IPS-NIHi7 (cell line): ENCODE data around the gene PPP2R1B.
A peak's percentile ranks its signal among the peaks of the same experiment; 100 is the strongest.
"Not testable (repeated sequence)": the region's sequence is repeated elsewhere in the genome, so short reads cannot be mapped to it uniquely, and the experiment has no call there.

Experiments used
- DNase-seq: peaks from one replicate; pipeline ENCODE4 v3.0.0; 2012; ENCODE audit warnings: mixed read lengths; ENCODE audit errors: extremely low spot score

PPP2R1B gene

DNA sequence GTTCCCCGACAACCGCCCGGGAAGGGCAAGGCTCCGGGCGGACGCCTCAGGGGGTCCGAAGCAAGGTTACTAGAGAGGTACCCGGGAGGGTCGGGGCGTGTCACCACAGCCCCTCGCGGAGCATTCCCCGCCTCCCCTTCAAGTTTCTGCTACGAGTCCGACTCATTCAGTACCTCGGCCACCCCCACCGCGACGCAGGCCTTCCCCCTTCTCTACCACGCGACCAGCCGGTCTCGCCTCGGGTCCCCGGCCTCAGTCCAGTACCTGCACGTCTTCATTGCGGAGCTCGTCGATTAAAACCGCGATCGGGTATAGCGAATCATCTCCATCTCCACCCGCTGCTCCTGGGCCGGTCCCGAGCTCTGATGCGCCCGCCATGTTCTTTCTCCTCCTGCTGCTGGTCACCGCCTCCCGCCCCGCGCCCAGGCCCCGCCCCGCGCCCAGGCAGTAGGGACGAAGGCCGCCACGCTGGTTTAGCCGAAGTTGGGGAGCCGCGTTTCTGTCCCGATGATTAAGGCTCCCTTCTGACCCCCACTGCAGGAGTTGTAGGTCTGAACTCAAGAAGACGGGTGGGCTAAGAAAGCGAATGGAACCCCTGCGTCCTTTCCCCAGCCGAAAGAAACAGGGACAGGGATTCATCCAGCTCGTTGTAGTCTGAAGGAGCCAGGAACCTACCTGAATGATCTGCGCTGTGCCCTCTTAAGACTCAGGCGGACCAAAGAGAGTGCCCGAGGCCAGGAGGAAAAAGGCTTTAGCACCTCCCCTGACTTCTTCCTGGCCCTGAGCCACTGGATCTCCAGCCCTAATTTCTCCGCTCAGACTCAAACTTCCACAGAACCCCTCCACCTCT, at the start of gene PPP2R1B:
PPP2R1B (minus strand) TSS at position 406 of the 850 bp plus-strand sequence; CDS start at position 378, 28 bp downstream.
- DNase-seq, result peak; percentile 97

GRCh38 chr11:111815489-111815888, 49.3 kb upstream of the PPP2R1B start:
- DNase-seq, result no peak

- no peak for DNase-seq
Observed at GRCh38 chr11:111814557-111815320, 48.5 kb upstream of the PPP2R1B start.

- no peak for DNase-seq
Observed at GRCh38 chr11:111814106-111814505, 47.9 kb upstream of the PPP2R1B start.

GRCh38 chr11:111812211-111812610, 46.0 kb upstream of the PPP2R1B start:
- DNase-seq, result no peak

GRCh38 chr11:111811445-111811844, 45.3 kb upstream of the PPP2R1B start:
- DNase-seq, result no peak

DNA sequence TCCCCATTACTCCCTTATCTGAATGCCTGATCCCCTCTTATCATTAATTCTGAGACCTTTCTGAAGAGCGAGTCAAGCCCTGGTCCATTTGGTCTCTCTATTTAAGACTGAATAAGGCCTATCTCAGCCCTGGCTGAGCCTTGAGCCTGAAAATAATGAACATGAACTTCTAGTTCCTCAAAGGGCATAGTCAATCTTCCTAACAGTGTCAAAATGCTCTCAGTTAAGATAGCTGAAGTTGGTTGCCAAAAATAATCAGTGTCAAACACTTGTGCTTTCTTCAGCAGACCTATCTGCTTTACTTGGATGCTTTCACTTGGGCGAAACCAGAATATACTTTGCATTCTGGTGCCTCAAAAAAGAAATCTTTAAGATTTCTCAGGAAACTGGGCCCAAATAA, 42.6 kb upstream of the PPP2R1B start:
- no peak for DNase-seq

DNA sequence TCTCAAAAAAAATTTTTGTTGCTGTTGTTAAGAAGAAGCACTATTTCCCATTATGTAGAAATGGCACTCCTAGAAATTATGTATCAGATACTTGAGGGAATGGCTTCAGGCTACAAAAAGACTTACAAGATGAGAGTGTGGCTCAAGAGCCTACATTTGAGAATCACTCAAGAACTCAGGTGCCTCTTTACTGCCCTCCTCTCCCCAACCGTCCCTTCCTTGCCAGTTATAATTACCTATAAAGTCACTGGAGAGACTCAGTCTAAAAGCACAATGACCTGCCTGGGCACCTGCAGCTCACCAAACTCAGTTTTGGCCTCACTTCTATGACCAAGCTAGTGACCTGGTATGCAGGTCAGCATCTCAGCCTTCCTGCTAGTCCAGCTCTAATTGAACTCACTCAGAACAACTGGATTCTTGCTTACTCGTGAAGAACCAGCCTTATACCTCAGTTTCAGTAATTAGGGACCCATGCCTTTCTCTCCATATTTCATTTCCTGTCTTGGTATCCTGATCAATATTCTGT, 41.9 kb upstream of the PPP2R1B start:
- no peak for DNase-seq

DNA sequence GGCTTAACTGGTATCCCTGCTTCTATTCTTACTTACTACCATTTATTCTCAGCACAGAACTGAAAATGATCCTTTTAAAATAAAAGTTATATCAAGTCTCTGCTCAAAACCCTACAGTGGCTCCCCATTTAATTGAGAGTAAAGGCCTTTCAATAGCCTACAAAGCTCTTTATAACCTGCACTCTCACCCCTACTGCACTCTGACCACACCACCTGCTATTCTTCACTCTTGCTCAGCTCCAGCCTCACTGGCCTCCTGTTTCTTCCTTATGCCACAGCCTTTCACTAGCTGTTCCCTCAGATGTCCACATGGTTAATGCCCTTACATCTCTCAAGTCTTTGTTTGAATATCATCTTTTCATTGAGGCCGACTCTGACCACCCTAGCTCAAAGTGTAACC, 40.9 kb upstream of the PPP2R1B start:
- no peak for DNase-seq

- no peak for DNase-seq
Observed at GRCh38 chr11:111801135-111801534, 34.9 kb upstream of the PPP2R1B start.

DNA sequence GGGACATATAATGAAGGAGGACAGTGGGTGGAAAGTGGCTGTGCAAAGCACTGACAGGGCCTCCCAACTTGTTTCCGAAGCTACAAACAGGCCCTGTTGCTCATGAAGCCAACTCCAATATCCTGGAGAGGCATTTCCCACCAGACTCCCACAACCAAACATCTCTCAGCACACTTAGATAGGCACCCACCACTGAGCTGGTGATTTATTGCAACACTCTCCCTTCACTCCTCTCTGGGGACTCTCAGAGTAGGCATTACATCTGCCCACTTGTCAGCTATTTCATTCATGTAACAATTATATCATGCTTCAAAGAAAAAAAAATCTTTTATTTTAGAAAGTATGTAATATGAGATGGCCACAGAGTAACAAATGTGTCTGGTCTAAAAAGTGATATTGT, 32.1 kb upstream of the PPP2R1B start:
- no peak for DNase-seq

GRCh38 chr11:111797145-111797581, 31.0 kb upstream of the PPP2R1B start:
- no peak for DNase-seq

DNA sequence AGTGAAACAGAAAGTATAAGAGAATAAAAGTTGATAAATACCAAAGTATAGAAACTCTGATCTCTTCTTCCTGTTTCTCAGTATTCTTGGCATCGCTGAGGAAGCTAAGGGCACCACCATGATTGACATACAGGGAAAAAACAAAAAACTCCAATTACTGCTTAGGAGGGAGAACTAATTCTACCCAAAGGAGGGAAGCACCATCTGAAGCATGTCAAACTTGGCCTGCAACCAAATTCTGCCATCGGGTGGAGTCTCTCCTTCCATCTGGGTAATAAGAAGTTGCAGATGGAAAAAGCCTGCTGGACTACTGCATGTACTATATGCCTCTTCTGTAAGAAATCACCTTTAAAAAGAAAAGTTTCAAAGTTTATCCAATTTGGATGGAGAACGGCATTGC, 30.5 kb upstream of the PPP2R1B start:
- no peak for DNase-seq

DNA sequence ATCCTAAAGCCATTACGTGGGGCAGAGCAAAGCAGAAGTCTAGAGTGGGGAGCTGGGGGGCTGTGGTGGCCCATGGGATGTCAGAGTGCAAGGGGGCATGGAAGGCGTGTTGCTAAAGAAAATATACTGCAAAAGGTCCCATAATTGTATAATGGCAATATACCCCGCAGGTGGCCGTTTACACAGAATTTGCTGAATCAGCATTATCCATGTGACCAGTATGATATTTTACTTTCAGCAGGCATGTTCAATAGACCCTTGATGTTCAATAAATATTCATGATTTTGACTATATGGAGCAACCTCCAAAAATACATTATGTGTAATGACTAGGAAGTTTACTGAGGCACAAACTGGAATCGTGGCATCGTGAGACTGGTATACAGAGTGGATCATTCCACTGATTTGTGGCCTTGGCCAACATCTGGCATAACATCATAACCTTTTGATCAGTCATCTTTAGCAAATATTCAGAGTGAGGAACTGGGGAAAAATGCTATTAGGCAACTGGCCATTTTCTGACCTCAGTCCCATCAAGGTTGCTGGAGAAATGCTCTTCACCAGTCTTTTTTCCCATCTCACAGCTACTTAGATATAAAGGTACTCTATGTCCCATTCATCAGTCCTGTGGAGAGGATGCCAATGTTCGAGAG, 29.3 kb upstream of the PPP2R1B start:
- DNase-seq, result no peak

DNA sequence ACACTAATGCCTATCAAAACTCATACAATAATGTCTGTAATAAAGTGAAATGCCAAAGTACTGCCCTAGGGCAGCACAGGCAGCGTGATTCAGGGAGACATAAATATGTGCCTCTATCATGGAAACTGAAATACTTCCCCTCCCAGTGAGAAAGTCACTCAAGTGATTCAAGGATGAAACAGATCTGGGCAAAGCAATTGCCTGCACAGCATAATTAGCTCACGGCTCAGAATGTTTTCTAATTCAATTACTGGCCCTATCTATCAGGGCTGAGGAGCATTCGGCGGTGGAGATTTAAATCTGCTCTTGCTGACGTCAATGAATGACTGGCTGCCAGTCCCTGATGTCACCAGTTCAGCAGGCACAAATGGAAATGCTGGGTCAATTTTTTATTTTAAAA, 27.7 kb upstream of the PPP2R1B start:
- no peak for DNase-seq

DNA sequence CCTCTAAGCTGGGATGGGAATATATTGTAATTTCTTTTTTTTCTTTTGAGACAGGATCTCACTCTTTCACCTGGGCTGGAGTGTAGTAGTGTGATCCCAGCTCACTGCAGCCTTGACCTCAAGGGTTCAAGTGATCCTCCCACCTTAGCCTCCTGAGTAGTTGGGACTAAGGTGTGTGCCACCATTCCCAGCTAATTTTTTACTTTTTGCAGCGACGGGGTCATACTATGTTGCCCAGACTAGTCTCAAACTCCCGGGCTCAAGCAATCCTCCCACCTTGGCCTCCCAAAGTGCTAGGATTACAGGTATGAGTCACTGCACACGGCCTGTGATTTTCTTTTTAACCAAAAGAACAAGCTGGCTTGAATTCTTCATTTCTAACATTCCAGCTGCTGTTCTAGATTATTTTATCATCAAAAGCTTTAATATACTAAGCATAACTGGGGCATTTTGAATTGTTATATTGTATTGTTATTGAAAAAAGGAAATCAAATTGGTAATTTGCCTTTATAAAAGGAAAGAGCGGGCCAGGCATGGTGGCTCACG, 26.8 kb upstream of the PPP2R1B start:
- DNase-seq, result no peak

- no peak for DNase-seq
Observed at GRCh38 chr11:111792314-111792713, 26.1 kb upstream of the PPP2R1B start.

GRCh38 chr11:111788464-111788863, 22.3 kb upstream of the PPP2R1B start:
- no peak for DNase-seq

DNA sequence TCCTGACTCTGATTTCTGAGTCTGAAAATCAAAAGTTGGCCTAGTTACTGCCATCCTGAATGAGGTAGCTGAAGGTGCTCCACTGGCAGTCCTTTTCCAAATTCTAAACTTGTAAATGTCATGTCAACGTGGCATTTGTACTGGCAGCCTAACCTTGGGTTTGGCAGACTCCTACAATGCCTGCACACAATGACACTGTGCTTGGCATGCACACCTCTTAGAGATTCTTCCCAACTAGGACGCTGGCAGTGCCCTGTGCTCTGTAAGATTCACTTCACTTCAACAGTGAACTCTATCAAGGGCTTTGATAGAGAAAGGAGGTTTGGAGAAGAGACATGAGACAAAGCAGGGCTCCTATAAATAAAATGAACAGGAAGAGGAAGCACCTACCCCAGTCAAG, 21.9 kb upstream of the PPP2R1B start:
- no peak for DNase-seq

DNA sequence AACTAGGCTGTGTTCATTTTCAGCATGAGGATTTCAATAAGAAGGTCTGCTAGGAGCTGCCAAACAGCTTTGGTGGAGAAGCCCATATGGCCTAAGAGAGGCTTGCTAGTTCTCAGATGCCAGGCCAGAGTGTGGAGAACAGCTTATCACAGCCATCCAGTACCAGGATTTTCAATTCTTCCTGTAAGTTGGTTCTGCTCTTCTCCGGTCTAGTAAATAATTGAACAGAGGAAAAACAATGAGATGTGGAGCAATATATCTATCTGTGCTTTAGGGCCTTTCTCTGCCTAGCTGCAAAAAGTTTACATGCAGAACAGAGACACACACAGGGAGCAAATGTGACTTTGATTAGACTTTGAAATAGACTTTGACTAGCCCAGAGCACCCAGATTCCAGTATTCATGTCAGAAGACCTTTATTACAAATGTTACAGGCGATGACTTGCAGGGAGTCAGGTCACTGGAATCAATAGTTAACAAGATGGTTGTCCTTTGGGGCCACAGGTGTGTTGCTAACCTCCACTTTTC, 19.8 kb upstream of the PPP2R1B start:
- no peak for DNase-seq

- no peak for DNase-seq
Observed at GRCh38 chr11:111785076-111785475, 18.9 kb upstream of the PPP2R1B start.

GRCh38 chr11:111784311-111784710, 18.1 kb upstream of the PPP2R1B start:
- DNase-seq, result not testable (repeated sequence)
